GM12873 (cell line): ENCODE measurements around the gene NFKB1.

ENCODE experiments used
- TF ChIP-seq, protein P1 (sequence below): IDR thresholded peaks from 2 replicates; pipeline ENCODE4 v1.5.1; 2012; ENCODE audit warnings: low read depth, mild to moderate bottlenecking, moderate library complexity, low read length, control low read depth; ENCODE audit not compliant: insufficient read depth; ENCODE audit errors: missing control alignments

NFKB1 gene

DNA sequence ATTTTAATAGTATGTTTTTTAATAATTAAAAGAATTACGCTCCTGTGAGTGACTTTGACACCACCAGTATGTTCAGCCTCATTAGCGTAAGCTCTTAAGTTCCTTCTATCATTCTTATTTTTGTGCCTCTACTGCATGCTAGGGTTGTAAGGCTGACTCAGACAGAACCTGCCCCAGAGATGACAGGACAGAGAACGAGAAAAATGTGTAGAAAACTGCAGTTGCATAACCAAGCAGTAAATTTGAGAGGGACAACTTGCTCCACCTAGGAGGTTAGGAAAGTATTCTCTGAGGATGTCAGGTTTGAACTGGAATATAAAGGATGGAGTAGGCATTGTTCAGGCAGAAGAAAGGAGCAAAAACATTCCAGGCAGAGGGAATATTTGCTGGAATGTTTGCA is 98.7 kb downstream of the NFKB1 start:
- TF ChIP-seq, protein P1, sequence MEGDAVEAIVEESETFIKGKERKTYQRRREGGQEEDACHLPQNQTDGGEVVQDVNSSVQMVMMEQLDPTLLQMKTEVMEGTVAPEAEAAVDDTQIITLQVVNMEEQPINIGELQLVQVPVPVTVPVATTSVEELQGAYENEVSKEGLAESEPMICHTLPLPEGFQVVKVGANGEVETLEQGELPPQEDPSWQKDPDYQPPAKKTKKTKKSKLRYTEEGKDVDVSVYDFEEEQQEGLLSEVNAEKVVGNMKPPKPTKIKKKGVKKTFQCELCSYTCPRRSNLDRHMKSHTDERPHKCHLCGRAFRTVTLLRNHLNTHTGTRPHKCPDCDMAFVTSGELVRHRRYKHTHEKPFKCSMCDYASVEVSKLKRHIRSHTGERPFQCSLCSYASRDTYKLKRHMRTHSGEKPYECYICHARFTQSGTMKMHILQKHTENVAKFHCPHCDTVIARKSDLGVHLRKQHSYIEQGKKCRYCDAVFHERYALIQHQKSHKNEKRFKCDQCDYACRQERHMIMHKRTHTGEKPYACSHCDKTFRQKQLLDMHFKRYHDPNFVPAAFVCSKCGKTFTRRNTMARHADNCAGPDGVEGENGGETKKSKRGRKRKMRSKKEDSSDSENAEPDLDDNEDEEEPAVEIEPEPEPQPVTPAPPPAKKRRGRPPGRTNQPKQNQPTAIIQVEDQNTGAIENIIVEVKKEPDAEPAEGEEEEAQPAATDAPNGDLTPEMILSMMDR: no peak

DNA sequence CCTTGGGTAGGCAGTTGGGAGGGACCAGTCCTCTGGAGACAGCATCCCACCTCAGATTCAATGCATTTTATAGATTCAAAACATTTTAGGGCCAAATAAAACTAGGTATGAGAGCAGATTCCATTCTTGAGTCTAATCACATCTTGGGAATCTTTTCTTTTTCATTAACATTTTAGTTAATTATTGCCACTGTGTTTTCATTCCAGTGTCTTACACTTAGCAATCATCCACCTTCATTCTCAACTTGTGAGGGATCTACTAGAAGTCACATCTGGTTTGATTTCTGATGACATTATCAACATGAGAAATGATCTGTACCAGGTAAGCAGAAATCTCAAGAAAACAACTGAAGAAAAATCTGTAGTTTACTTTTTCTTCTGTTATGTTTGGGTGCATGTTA is 99.5 kb downstream of the NFKB1 start:
- TF ChIP-seq, protein P1: no peak

GRCh38 chr4:102601586-102602227 is 100.5 kb downstream of the NFKB1 start:
- TF ChIP-seq, protein P1: no peak

- TF ChIP-seq, protein P1: peak; percentile 27
These were observed 103.2 kb downstream of the NFKB1 start for GRCh38 chr4:102604222-102604940.

DNA sequence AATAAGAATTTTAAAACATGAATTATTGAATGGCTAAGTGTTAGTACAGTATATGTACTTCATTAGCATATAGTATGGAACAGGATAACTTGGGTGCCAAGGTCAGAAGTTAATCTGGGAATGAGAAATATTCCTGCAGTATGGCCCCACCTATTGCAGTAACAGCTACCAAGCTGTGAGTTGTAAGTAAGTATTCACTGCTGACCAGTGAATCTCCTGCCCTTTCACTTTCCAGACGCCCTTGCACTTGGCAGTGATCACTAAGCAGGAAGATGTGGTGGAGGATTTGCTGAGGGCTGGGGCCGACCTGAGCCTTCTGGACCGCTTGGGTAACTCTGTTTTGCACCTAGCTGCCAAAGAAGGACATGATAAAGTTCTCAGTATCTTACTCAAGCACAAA is 105.1 kb downstream of the NFKB1 start:
- TF ChIP-seq, protein P1: no peak

GRCh38 chr4:102606846-102607450 is 105.8 kb downstream of the NFKB1 start:
- TF ChIP-seq, protein P1: no peak

DNA sequence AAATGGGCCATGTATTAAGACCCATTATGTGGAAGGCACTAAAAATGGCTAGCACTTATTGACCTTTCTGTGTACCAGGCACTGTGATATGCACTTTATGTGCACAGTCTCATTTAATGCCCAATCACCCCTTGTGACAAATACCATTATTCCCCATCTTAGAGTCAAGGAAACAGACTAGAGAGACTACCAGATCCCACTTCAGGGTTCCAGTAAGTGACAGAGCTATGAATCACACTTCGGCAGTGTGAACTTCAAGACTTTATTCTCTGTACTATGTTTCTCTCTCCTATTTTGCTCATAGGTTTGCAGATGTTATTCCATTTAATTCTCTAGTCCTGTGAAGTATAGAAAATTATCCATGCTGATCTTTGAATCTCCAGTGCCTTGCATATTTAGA is 107.0 kb downstream of the NFKB1 start:
- TF ChIP-seq, protein P1: no peak
